ENCODE results near the gene KRTAP4-8. TPM values are rescaled to one million over a fixed set of nuclear protein-coding genes. Genes with fewer than 3 reads are reported as not detected.

The KRTAP4-8 gene
- total RNA-seq, 1 donor from 2014 or later: not detected

DNA sequence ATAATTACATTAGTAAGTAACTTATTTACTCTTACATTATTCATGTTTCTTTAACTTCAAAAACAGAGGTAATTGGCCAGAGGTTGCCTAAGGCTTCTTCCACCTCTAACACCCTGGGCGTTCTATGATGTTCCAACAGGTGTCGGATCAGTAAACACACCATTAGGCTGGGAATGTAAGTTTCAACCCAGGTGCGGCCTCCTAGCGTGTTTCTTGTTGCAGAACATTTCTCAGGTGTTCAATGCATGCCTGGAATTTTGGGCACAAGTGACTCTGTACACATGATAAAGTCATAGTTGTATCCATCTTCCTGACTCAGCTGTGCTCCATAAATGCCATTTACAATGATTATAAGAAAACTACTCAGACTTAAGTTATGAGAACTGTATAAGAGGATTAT lies 43.9 kb downstream of the KRTAP4-8 start:
- no peaks in the 10 kb centered on the region for H3K36me3 Mint-ChIP-seq (ENCODE audit: low read depth, unreplicated experiment)
- H3K27me3 Mint-ChIP-seq (ENCODE audit: unreplicated experiment): no peaks in the 10 kb centered on the region

GRCh38 chr17:41052566-41052965 lies 45.4 kb downstream of the KRTAP4-8 start:
- H3K4me3 Mint-ChIP-seq (ENCODE audit: unreplicated experiment): no peak overlapping the region
- H3K4me1 Mint-ChIP-seq (ENCODE audit: unreplicated experiment): no peaks in the 10 kb centered on the region
- TF ChIP-seq CTCF (IDR thresholded peaks at IDR 0.05; ENCODE audit: unreplicated experiment): no peak
- no peak overlapping the region for H3K27ac Mint-ChIP-seq (ENCODE audit: unreplicated experiment)
- DNase-seq (ENCODE audit: low spot score): no peak
- no peaks in the 10 kb centered on the region for H3K9me3 Mint-ChIP-seq (ENCODE audit: unreplicated experiment)
- H3K36me3 Mint-ChIP-seq (ENCODE audit: low read depth, unreplicated experiment): no peaks in the 10 kb centered on the region
- no peaks in the 10 kb centered on the region for H3K27me3 Mint-ChIP-seq (ENCODE audit: unreplicated experiment)

More for the DNA sequence above, 43.9 kb downstream of the KRTAP4-8 start:
- H3K4me1 Mint-ChIP-seq (ENCODE audit: unreplicated experiment): no peaks in the 10 kb centered on the region
- no peak for DNase-seq (ENCODE audit: low spot score)
- H3K4me3 Mint-ChIP-seq (ENCODE audit: unreplicated experiment): no peak overlapping the region
- no peaks in the 10 kb centered on the region for H3K9me3 Mint-ChIP-seq (ENCODE audit: unreplicated experiment)
- no peak for TF ChIP-seq CTCF (IDR thresholded peaks at IDR 0.05; ENCODE audit: unreplicated experiment)
- no peak overlapping the region for H3K27ac Mint-ChIP-seq (ENCODE audit: unreplicated experiment)

DNA sequence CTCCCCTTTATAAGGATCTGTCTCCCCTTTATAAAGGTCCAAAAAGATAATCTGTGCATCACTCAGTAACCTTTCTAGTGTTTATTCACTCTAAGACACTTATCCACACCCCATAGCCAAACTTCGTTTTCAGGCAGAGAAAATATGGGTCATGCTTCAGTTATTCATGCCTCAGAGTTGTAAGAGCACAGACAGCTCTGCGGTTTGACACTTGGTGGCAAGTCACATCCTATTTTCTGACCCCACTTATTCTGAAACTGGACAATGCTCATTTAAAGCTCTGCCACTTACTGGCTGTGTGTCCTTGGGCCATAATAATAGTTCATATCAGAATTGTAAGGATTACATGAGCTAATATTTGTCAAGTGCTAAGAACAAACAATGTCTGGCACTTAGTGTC lies 48.8 kb downstream of the KRTAP4-8 start:
- Mint-ChIP-seq H3K4me3 (ENCODE audit: unreplicated experiment) (no peak overlapping the region), H3K9me3 (ENCODE audit: unreplicated experiment) (no peaks in the 10 kb centered on the region), H3K27me3 (ENCODE audit: unreplicated experiment) (peaks cover 1% of the 10 kb centered on the region), H3K4me1 (ENCODE audit: unreplicated experiment) (no peaks in the 10 kb centered on the region), H3K27ac (ENCODE audit: unreplicated experiment) (no peak overlapping the region), H3K36me3 (ENCODE audit: low read depth, unreplicated experiment) (no peaks in the 10 kb centered on the region)
- no peak for TF ChIP-seq CTCF (IDR thresholded peaks at IDR 0.05; ENCODE audit: unreplicated experiment)
- DNase-seq (ENCODE audit: low spot score): no peak

GRCh38 chr17:41048441-41048840 lies 49.5 kb downstream of the KRTAP4-8 start:
- H3K9me3 Mint-ChIP-seq (ENCODE audit: unreplicated experiment): no peaks in the 10 kb centered on the region
- no peaks in the 10 kb centered on the region for H3K36me3 Mint-ChIP-seq (ENCODE audit: low read depth, unreplicated experiment)
- no peak overlapping the region for H3K27ac Mint-ChIP-seq (ENCODE audit: unreplicated experiment)
- DNase-seq (ENCODE audit: low spot score): no peak
- no peaks in the 10 kb centered on the region for H3K4me1 Mint-ChIP-seq (ENCODE audit: unreplicated experiment)
- H3K27me3 Mint-ChIP-seq (ENCODE audit: unreplicated experiment): peaks cover 1% of the 10 kb centered on the region
- no peak overlapping the region for H3K4me3 Mint-ChIP-seq (ENCODE audit: unreplicated experiment)
- no peak for TF ChIP-seq CTCF (IDR thresholded peaks at IDR 0.05; ENCODE audit: unreplicated experiment)

Other genes with a start within 250 kb of the KRTAP4-8 start
- gene KRT12, start 230.9 kb downstream of the KRTAP4-8 start, total RNA-seq (ENCODE audit: unreplicated experiment): not detected
- gene KRT20, start 212.9 kb downstream of the KRTAP4-8 start, total RNA-seq (ENCODE audit: unreplicated experiment): not detected
- gene KRT23, start 160.5 kb downstream of the KRTAP4-8 start, total RNA-seq (ENCODE audit: unreplicated experiment): not detected
- 0.15 TPM for gene KRT39, start 131.2 kb downstream of the KRTAP4-8 start, total RNA-seq (ENCODE audit: unreplicated experiment)
- gene KRT40, start 113.8 kb downstream of the KRTAP4-8 start, total RNA-seq (ENCODE audit: unreplicated experiment): not detected
- not detected for gene KRTAP3-3, start 104.0 kb downstream of the KRTAP4-8 start, total RNA-seq (ENCODE audit: unreplicated experiment)
- gene KRTAP3-2, start 98.2 kb downstream of the KRTAP4-8 start, total RNA-seq (ENCODE audit: unreplicated experiment): not detected
- gene KRTAP3-1, start 89.0 kb downstream of the KRTAP4-8 start, total RNA-seq (ENCODE audit: unreplicated experiment): not detected
- not detected for gene KRTAP1-5, start 70.9 kb downstream of the KRTAP4-8 start, total RNA-seq (ENCODE audit: unreplicated experiment)
- gene KRTAP1-4, start 67.9 kb downstream of the KRTAP4-8 start, total RNA-seq (ENCODE audit: unreplicated experiment): not detected
- not detected for gene KRTAP1-3, start 63.3 kb downstream of the KRTAP4-8 start, total RNA-seq (ENCODE audit: unreplicated experiment)
- not detected for gene KRTAP1-1, start 56.7 kb downstream of the KRTAP4-8 start, total RNA-seq (ENCODE audit: unreplicated experiment)
- not detected for gene KRTAP2-1, start 50.8 kb downstream of the KRTAP4-8 start, total RNA-seq (ENCODE audit: unreplicated experiment)
- not detected for gene KRTAP2-2, start 42.9 kb downstream of the KRTAP4-8 start, total RNA-seq (ENCODE audit: unreplicated experiment)
- gene KRTAP2-3, start 38.0 kb downstream of the KRTAP4-8 start, total RNA-seq (ENCODE audit: unreplicated experiment): not detected
- gene KRTAP2-4, start 32.3 kb downstream of the KRTAP4-8 start, total RNA-seq (ENCODE audit: unreplicated experiment): not detected
- gene KRTAP4-7, start 14.0 kb downstream of the KRTAP4-8 start, total RNA-seq (ENCODE audit: unreplicated experiment): not detected
- not detected for gene KRTAP4-16, start 4.1 kb upstream of the KRTAP4-8 start, total RNA-seq (ENCODE audit: unreplicated experiment)
- not detected for gene KRTAP4-9, start 7.2 kb upstream of the KRTAP4-8 start, total RNA-seq (ENCODE audit: unreplicated experiment)
- gene KRTAP4-11, start 20.2 kb upstream of the KRTAP4-8 start, total RNA-seq (ENCODE audit: unreplicated experiment): not detected
- gene KRTAP4-12, start 26.0 kb upstream of the KRTAP4-8 start, total RNA-seq (ENCODE audit: unreplicated experiment): not detected
- gene KRTAP4-6, start 42.4 kb upstream of the KRTAP4-8 start, total RNA-seq (ENCODE audit: unreplicated experiment): not detected
- gene KRTAP4-5, start 51.7 kb upstream of the KRTAP4-8 start, total RNA-seq (ENCODE audit: unreplicated experiment): not detected
- not detected for gene KRTAP4-4, start 62.6 kb upstream of the KRTAP4-8 start, total RNA-seq (ENCODE audit: unreplicated experiment)
- gene KRTAP4-3, start 70.1 kb upstream of the KRTAP4-8 start, total RNA-seq (ENCODE audit: unreplicated experiment): not detected
- gene KRTAP4-2, start 80.1 kb upstream of the KRTAP4-8 start, total RNA-seq (ENCODE audit: unreplicated experiment): not detected
- not detected for gene KRTAP4-1, start 86.8 kb upstream of the KRTAP4-8 start, total RNA-seq (ENCODE audit: unreplicated experiment)
- not detected for gene KRTAP9-1, start 91.7 kb upstream of the KRTAP4-8 start, total RNA-seq (ENCODE audit: unreplicated experiment)
- not detected for gene KRTAP9-2, start 128.5 kb upstream of the KRTAP4-8 start, total RNA-seq (ENCODE audit: unreplicated experiment)
- gene KRTAP9-3, start 134.3 kb upstream of the KRTAP4-8 start, total RNA-seq (ENCODE audit: unreplicated experiment): not detected
- not detected for gene KRTAP9-8, start 139.9 kb upstream of the KRTAP4-8 start, total RNA-seq (ENCODE audit: unreplicated experiment)
- not detected for gene KRTAP9-4, start 151.5 kb upstream of the KRTAP4-8 start, total RNA-seq (ENCODE audit: unreplicated experiment)
- gene KRTAP9-9, start 157.2 kb upstream of the KRTAP4-8 start, total RNA-seq (ENCODE audit: unreplicated experiment): not detected
- gene KRTAP9-6, start 167.2 kb upstream of the KRTAP4-8 start, total RNA-seq (ENCODE audit: unreplicated experiment): not detected
- not detected for gene KRTAP9-7, start 177.6 kb upstream of the KRTAP4-8 start, total RNA-seq (ENCODE audit: unreplicated experiment)
- gene KRTAP29-1, start 204.7 kb upstream of the KRTAP4-8 start, total RNA-seq (ENCODE audit: unreplicated experiment): not detected
- gene KRTAP16-1, start 211.2 kb upstream of the KRTAP4-8 start, total RNA-seq (ENCODE audit: unreplicated experiment): not detected
- gene KRTAP17-1, start 217.6 kb upstream of the KRTAP4-8 start, total RNA-seq (ENCODE audit: unreplicated experiment): not detected